ENCODE results near the gene ABHD15.
A peak's percentile ranks its signal among the peaks of the same experiment; 100 is the strongest.
"Not testable (repeated sequence)": the region's sequence is repeated elsewhere in the genome, so short reads cannot be mapped to it uniquely, and the experiment has no call there.

Gene ABHD15

GRCh38 chr17:29568331-29569244 lies 1.8 kb upstream of the ABHD15 start, which contains the start of gene TP53I13:
TSS of gene TP53I13 (plus strand) at chr17:29568701. CDS start at chr17:29568759, 58 bp downstream.
- peak; percentile 91 for DNase-seq (ENCODE audit: low read depth)

DNA sequence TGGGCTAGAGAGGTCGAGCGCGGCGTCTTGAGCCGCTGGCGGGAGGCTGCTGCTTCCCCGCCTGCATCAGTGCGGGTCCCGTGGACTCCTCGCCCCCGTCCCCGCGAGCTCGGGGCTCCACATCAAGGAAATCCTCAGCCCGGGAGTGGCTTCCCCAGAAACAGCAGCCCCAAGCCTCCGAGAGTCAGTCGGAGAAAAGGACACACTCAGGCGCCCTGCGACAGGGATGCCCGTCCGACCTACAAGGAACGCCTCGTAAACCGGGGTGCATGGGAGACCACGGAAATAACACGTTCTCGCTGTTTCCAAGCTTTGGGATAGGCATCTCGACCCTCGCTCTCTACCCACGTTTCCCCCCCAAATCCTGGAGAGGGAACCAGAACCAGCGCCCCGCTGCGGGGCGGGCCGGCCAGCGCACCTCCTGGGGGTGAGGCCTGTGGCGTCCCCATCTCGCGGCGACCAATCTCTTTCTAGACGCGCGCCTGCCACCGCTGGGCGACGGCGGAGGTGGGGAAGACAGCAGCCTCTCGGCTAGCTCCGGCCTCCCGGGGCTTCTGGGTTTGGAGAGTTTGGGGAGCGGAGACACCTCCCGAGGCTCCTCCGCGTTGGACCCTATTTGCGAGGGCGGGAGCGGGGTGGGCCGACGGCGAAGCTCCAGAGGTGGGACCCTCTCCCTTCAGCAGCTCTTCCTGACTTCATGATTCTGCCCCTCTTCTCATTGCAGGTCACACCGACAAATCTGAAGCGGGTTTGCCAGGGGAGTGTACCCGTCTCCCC lies 905 bp upstream of the ABHD15 start:
- DNase-seq (ENCODE audit: low read depth), result peak; percentile 57

DNA sequence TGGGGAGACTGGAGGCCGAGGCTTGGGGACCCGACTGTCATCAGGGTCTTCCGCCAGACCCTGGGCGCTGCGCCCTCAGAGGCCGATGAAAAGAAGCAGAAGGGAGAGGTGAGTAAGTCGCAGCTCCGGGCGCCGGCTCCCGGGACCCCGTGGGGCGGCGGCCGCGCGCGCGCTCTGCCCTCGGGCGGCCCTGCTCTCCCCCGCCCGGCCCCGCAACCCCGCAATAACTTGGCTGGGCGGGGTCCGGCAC lies 392 bp upstream of the ABHD15 start:
- no peak for DNase-seq (ENCODE audit: low read depth)

DNA sequence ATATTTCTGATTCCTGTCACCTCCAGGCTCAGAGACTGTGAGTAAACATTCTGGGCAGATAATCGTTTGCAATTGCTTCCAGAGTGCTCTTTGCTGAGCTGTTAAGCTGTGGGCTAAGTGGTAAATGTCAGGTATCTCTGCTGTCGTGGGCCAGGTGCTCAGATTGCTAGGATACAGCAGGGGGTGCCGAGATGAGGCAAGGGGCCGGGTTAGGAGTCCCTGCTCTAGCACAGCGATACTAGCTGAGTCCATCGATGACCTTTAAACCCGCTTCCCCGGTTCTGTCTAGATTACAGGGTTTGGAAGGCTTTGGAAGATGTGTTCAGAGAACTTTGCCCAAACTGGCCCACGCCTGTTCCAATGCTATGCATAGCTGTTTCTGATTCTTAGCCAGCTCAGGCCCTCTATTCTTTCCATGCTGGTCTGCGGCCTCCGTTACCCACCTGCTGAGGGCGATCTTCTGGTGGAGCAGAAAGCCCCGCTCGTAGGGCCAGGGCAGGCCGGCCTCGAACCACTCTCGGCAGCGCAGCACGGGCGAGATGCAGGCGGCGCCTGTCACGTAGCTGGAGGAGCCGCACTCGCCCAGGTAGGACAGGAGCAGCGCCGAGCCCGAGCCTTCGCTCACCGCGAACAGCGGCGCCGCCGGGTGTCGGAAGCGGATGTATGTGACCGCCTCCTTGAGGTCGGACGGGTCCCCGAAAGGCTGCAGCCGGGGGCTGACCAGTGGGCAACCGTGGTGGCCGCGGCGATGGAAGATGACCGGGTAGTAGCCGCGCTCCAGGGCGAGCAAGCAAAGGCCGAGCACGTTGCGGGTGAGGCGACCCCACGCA lies 979 bp downstream of the ABHD15 start:
- no peak for DNase-seq (ENCODE audit: low read depth)

DNA sequence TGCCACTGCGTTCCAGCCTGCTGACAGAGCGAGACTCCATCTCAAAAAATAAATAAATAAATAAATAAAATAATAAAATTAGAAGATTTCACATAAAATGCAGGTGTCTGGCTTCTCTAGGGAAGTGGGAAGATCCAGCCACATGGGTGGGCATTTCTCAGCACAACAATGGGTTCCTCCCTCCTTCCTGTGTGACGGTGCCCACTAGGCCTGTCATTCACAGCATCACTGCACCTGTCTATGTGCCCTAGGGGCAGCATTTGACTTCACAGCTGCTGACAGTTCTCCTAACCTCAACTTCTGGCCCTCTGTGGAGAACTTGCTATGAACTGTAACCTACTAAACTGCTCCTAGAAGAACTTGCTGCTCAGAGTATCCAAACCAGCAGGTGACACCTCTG lies 3.0 kb downstream of the ABHD15 start:
- no peak for DNase-seq (ENCODE audit: low read depth)

DNA sequence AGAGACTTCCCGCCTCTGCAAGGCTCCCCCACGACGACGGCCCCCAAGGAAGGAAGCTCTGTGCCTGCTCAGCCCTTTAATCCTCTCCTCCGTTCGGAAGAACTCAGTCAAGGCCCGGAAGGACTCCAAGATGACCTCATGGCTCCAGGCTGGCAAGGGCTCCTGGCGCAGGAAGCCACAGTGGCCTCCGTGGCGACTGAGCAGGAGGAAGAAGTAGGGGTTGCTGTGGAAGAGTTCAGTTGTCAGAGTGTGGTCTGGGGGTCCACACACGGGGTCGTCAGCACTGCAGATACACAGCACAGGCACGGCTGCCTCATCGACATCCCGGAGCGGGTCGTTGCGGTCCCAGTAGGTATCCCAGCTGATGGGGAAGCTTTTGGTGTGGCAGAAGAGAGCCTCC lies 4.2 kb downstream of the ABHD15 start:
- no peak for DNase-seq (ENCODE audit: low read depth)

DNA sequence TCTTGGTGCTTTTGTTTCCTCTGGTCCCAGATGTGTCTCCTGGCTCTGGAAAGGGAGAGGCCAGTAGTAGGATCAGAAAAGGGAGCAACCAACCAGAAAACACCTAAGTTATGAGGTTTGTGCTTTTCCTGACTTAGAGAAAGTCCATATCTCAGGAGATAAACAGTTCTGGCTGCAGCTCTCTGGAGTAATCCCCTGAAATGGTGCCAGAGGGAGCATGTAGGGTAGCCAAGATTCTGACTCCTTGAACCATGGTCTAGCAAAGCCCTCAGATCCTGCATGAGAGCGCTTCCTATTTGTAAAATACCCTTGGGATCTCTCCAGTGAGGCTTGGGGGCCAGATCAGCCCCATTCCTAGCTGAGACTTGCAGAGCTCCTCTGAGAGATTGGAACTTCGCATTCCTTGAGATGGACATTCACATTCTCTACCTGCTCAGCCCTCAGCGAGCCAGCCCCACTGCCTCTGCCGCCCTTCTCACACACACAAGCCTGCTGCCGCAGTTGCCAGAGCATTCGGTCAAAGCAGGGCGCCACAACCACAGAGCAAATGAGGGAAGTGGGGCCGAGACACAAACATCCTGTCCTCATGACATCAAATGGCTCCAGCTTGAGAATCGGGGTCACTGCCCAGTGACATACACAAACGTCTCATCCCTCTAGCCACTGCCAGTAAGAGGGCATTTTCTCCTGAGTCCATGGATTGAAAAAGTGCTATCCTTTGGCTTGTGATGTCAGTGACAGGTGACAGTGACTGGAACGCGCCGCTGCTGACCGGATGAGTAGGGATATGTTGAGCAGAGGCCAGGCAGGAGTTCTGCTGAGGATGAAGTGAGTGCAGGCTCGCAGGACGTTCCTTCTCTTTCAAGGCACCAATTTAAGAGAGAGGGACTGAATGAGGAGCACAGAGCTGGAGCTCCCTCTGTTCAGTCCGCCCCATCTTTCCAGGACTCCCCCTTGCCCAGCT lies 5.0 kb downstream of the ABHD15 start:
- DNase-seq (ENCODE audit: low read depth), result no peak

GRCh38 chr17:29560316-29560715 lies 6.5 kb downstream of the ABHD15 start:
- DNase-seq (ENCODE audit: low read depth), result no peak

GRCh38 chr17:29559640-29560039 lies 7.2 kb downstream of the ABHD15 start:
- DNase-seq (ENCODE audit: low read depth), result no peak

GRCh38 chr17:29558139-29558538 lies 8.7 kb downstream of the ABHD15 start:
- DNase-seq (ENCODE audit: low read depth), result not testable (repeated sequence)

- no peak for DNase-seq (ENCODE audit: low read depth)
These were observed 9.1 kb downstream of the ABHD15 start for GRCh38 chr17:29557739-29558116.

- DNase-seq (ENCODE audit: low read depth), result no peak
These were observed 9.6 kb downstream of the ABHD15 start for GRCh38 chr17:29557085-29557738.

DNA sequence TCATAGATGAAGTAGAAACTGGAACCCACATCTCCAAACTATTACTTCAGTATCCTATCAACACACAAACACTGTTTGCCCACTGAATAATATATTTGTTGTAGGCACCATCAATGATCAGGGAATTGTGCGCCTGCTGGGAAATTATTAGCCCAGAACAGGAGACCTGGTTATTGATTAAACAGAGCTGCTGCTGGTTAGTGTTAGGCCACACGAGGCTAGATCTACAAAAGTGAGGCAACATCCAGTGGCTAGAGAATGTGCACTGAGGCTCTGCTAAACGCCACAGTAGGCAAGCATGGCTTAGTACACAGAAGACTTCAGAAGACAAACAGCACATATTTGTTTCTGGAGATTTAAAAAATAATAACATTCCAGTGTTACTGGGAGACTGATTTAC lies 11.0 kb downstream of the ABHD15 start:
- no peak for DNase-seq (ENCODE audit: low read depth)

- DNase-seq (ENCODE audit: low read depth), result no peak
These were observed 17.5 kb downstream of the ABHD15 start for GRCh38 chr17:29549177-29549923.

DNA sequence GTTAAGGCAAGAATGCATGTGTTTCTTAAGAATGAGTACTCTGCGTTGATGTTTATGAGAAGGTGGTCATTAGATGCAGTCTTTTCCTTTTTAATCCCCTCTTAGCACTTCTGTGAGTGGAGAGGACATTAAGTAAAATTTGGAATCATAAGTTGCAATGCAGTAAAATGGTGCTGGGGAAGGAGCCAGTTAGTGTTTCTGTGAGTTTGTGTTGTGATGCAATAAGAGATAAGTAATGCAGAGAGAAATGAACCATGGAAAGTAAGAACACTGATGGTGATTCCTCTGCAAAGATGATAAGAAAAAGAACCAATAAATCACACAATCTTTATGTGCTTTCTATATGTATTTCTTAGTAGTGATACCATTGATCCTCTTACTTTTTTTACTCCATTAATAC lies 20.0 kb downstream of the ABHD15 start:
- DNase-seq (ENCODE audit: low read depth), result no peak

- no peak for DNase-seq (ENCODE audit: low read depth)
These were observed 20.8 kb downstream of the ABHD15 start for GRCh38 chr17:29546085-29546484.

- no peak for DNase-seq (ENCODE audit: low read depth)
These were observed 22.8 kb downstream of the ABHD15 start for GRCh38 chr17:29544066-29544465.

- no peak for DNase-seq (ENCODE audit: low read depth)
These were observed 32.9 kb downstream of the ABHD15 start for GRCh38 chr17:29533976-29534375.

DNA sequence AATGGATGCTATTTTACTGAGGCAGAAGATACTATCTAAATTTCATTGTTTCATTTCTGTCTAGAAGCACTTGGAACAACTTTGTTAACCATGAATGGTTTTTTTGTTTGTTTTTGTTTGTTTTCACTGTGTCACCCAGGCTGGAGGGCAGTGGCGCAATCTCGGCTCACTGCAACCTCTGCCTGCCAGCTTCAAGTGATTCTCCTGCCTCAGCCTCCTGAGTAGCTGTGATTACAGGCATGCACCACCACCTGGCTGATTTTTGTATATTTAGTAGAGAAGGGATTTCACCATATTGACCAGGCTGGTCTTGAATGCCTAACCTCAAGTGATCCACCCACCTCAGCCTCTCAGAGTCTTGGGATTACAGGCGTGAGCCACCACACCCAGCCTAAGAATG lies 40.5 kb downstream of the ABHD15 start:
- DNase-seq (ENCODE audit: low read depth), result no peak

- no peak for DNase-seq (ENCODE audit: low read depth)
These were observed 42.1 kb downstream of the ABHD15 start for GRCh38 chr17:29524692-29525091.

Data from stimulated activated CD4-positive, alpha-beta T cell treated with anti-CD3 and anti-CD28 coated beads, Interleukin-2, amount 100 ng/mL, for 4 hours (primary cell).